ENCODE measurements around the gene RAB12.

DNA sequence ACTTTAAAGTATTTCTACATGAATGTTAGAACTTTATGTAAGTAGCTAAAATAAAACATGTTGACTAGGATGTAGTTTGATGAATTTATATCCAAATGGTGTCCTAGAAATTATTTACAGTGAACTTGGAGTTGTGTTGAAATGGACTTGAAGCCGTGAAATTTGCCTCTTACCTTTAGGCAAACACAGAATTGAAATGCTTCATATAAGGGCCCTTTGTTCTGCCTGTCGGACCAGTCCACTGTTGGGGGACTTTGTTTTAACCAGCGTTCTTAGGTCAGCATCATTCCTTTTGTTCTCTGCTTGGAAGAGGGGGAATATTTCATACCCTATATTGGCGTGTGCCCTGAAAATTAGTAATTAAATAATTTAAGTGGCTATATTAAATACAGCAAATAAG lies 18.3 kb downstream of the RAB12 start:
- TF ChIP-seq, protein P1, sequence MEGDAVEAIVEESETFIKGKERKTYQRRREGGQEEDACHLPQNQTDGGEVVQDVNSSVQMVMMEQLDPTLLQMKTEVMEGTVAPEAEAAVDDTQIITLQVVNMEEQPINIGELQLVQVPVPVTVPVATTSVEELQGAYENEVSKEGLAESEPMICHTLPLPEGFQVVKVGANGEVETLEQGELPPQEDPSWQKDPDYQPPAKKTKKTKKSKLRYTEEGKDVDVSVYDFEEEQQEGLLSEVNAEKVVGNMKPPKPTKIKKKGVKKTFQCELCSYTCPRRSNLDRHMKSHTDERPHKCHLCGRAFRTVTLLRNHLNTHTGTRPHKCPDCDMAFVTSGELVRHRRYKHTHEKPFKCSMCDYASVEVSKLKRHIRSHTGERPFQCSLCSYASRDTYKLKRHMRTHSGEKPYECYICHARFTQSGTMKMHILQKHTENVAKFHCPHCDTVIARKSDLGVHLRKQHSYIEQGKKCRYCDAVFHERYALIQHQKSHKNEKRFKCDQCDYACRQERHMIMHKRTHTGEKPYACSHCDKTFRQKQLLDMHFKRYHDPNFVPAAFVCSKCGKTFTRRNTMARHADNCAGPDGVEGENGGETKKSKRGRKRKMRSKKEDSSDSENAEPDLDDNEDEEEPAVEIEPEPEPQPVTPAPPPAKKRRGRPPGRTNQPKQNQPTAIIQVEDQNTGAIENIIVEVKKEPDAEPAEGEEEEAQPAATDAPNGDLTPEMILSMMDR (IDR thresholded peaks at IDR 0.05): no peak
- TF ChIP-seq POLR2A (IDR thresholded peaks at IDR 0.05) (no peak), EP300 (IDR thresholded peaks at IDR 0.05) (no peak)

Data from upper lobe of left lung (tissue), 4 donors.